Gastrocnemius medialis (tissue), 4 donors: ENCODE data around the gene ABCB9. TPM values are rescaled to one million over a fixed set of nuclear protein-coding genes. Genes with fewer than 3 reads are reported as not detected.

ENCODE experiments used
- ATAC-seq, 2 donors: fragments of 150-250 bp; one replicate each; pipeline ENCODE4 v1.9.1; 2016
- DNase-seq, 2 donors: peaks; one replicate each; pipeline ENCODE4 v3.0.0-alpha.2; 2019
- H3K27ac ChIP-seq, 4 donors: fragments of 200-600 bp; sonication (generic); 1 replicate in 1 of 4; 2 replicates in 3 of 4; pipeline ENCODE4 v1.5.1; 2016 to 2018; ENCODE audit warnings: mild to moderate bottlenecking in 2 of 4, moderate library complexity in 1 of 4
- H3K27me3 ChIP-seq, 3 donors: fragments of 200-600 bp; sonication (generic) in 2 of 3; 1 replicate in 1 of 3; 2 replicates in 2 of 3; pipeline versions ENCODE4 v1.5.1 to v1.6.0; 2016 to 2019; ENCODE audit warnings: mild to moderate bottlenecking in 1 of 3, moderate library complexity in 1 of 3
- H3K36me3 ChIP-seq, 2 donors: fragments of 200-600 bp; sonication (generic) in 1 of 2; one replicate each; pipeline ENCODE4 v1.5.1; 2017 to 2018
- H3K4me1 ChIP-seq, 2 donors: fragments of 200-600 bp; sonication (generic) in 1 of 2; one replicate each; pipeline ENCODE4 v1.5.1; 2016 to 2017; ENCODE audit warnings: mild to moderate bottlenecking in 2 of 2
- H3K4me3 ChIP-seq, 4 donors: fragments of 200-600 bp; sonication (generic) in 3 of 4; 1 replicate in 1 of 4; 2 replicates in 3 of 4; pipeline ENCODE4 v1.5.1; 2016 to 2019; ENCODE audit warnings: mild to moderate bottlenecking in 2 of 4
- H3K9me3 ChIP-seq, 3 donors: fragments of 200-600 bp; sonication (generic) in 2 of 3; 1 replicate in 1 of 3; 2 replicates in 2 of 3; pipeline ENCODE4 v1.5.1; 2016 to 2019
- CTCF ChIP-seq, 5 experiments: fragments of 450-650 bp in 3 of 5; fragments of 200-600 bp in 2 of 5; sonication (generic) in 2 of 5; IDR thresholded peaks in 4 of 5; conservative IDR thresholded peaks in 1 of 5; 1 replicate in 4 of 5; 2 replicates in 1 of 5; pipeline ENCODE4 v1.5.1; 2016 to 2019; ENCODE audit warnings: antibody characterized with exemption in 5 of 5, mild to moderate bottlenecking in 3 of 5, moderate library complexity in 3 of 5
- POLR2A ChIP-seq, 2 donors: fragments of 450-650 bp; IDR thresholded peaks; one replicate each; pipeline ENCODE4 v1.6.1; 2017; ENCODE audit warnings: antibody characterized with exemption in 2 of 2, mild to moderate bottlenecking in 2 of 2, moderate library complexity in 2 of 2
- in situ Hi-C, 4 donors: fragments of 200-750 bp; cut with MboI; loops; one replicate each; pipeline versions ENCODE4 v1.15.0 to v1.8.0; 2017; ENCODE audit warnings: low sequenced_read_pairs in 4 of 4
- intact Hi-C: fragments of 100-400 bp; cut with DNase I; formaldehyde crosslinking; loops from one replicate; pipeline ENCODE4 v1.15.1; 2023; ENCODE audit warnings: low total_unique reads
- total RNA-seq, 4 donors: library from RNA; depleted of rRNA; stranded (reverse); fragments of >200 nt; gene quantifications; one replicate each; pipeline versions ENCODE4 v1.1.0 to v1.2.3, GENCODE V29; 2016

Gene ABCB9
- total RNA-seq, 4 donors from 2014 or later: 0.53 to 1.5 (median 0.99) TPM

- DNase-seq: no peak
- Histone ChIP-seq H3K4me3 (no peak overlapping the region), H3K4me1 (no peaks in the 10 kb centered on the region), H3K9me3 (no peaks in the 10 kb centered on the region), H3K36me3 (peaks cover 0 to 7% of the 10 kb centered on the region in 2 donors), H3K27me3 (no peaks in the 10 kb centered on the region), H3K27ac (no peak overlapping the region)
- in situ Hi-C loops: no loop called here
- ATAC-seq: no peak
- no peak for TF ChIP-seq CTCF (IDR thresholded peaks at IDR 0.05 in 4 of 5, conservative IDR thresholded peaks at IDR 0.05 in 1 of 5)
- no peak for TF ChIP-seq POLR2A (IDR thresholded peaks at IDR 0.05)
- intact Hi-C loops: no loop called here
Measured at GRCh38 chr12:123010110-123010509, 43.8 kb upstream of the ABCB9 start.

- Histone ChIP-seq H3K27ac (no peak overlapping the region), H3K4me1 (no peaks in the 10 kb centered on the region), H3K27me3 (no peaks in the 10 kb centered on the region), H3K9me3 (no peaks in the 10 kb centered on the region), H3K36me3 (peaks cover 0 to 1% of the 10 kb centered on the region in 2 donors), H3K4me3 (no peak overlapping the region)
- intact Hi-C loops (no loop called here), in situ Hi-C loops (no loop called here)
- ATAC-seq (no peak), DNase-seq (no peak)
- no peak for TF ChIP-seq POLR2A (IDR thresholded peaks at IDR 0.05)
- TF ChIP-seq CTCF (IDR thresholded peaks at IDR 0.05 in 4 of 5, conservative IDR thresholded peaks at IDR 0.05 in 1 of 5): no peak
Measured at GRCh38 chr12:123006977-123007376, 40.7 kb upstream of the ABCB9 start.

DNA sequence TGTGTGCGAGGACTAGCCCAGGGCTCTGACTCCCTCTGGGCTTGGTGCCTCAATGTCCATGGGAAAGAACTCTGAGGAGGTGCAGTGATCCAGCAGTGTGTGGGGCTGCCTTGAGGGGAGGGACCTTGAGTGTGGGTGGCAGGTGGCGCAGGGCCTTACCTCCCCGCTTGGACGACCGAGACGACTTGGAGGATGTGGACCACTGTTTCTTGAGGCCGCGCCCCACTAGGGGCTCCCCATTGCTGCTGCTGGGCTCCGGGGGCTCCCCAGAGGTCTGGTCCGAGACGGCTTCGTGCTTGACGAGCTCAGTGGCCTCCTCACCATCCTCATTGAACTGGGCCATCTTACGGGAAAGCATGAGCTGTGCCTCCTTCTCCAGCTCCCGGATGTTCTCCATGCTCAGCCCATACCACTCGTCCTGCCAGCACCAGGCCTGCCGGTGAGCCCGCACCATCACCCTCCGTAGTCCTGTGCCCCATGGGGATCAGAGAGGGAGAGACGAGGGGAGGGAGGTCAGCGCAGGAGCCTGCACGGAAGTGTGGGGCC lies 38.9 kb upstream of the ABCB9 start:
- no peak for ATAC-seq
- intact Hi-C loops: no loop called here
- no peaks in the 10 kb centered on the region for H3K36me3 ChIP-seq
- no peak overlapping the region for H3K27ac ChIP-seq
- no peaks in the 10 kb centered on the region for H3K27me3 ChIP-seq
- in situ Hi-C loops: no loop called here
- DNase-seq: no peak
- no peaks in the 10 kb centered on the region for H3K4me1 ChIP-seq
- no peak for TF ChIP-seq CTCF (IDR thresholded peaks at IDR 0.05 in 4 of 5, conservative IDR thresholded peaks at IDR 0.05 in 1 of 5)
- TF ChIP-seq POLR2A (IDR thresholded peaks at IDR 0.05): no peak
- H3K4me3 ChIP-seq: no peak overlapping the region
- H3K9me3 ChIP-seq: no peaks in the 10 kb centered on the region

GRCh38 chr12:123004287-123004686 lies 38.0 kb upstream of the ABCB9 start:
- no peak for DNase-seq
- no peak overlapping the region for H3K27ac ChIP-seq
- no peaks in the 10 kb centered on the region for H3K27me3 ChIP-seq
- TF ChIP-seq POLR2A (IDR thresholded peaks at IDR 0.05) (no peak), CTCF (IDR thresholded peaks at IDR 0.05 in 4 of 5, conservative IDR thresholded peaks at IDR 0.05 in 1 of 5) (no peak)
- ATAC-seq: no peak
- no peaks in the 10 kb centered on the region for H3K36me3 ChIP-seq
- intact Hi-C loops: no loop called here
- peaks cover 5 to 8% of the 10 kb centered on the region in 2 donors for H3K4me1 ChIP-seq
- no peaks in the 10 kb centered on the region for H3K9me3 ChIP-seq
- in situ Hi-C loops: no loop called here
- no peak overlapping the region for H3K4me3 ChIP-seq

- H3K9me3 ChIP-seq: no peaks in the 10 kb centered on the region
- in situ Hi-C loops (no loop called here), intact Hi-C loops (no loop called here)
- no peak for DNase-seq
- H3K27ac ChIP-seq: no peak overlapping the region
- H3K36me3 ChIP-seq: no peaks in the 10 kb centered on the region
- ATAC-seq: no peak
- no peak for TF ChIP-seq CTCF (IDR thresholded peaks at IDR 0.05 in 4 of 5, conservative IDR thresholded peaks at IDR 0.05 in 1 of 5)
- TF ChIP-seq POLR2A (IDR thresholded peaks at IDR 0.05): no peak
- H3K4me1 ChIP-seq: peaks cover 5 to 18% of the 10 kb centered on the region in 2 donors
- no peaks in the 10 kb centered on the region for H3K27me3 ChIP-seq
- H3K4me3 ChIP-seq: no peak overlapping the region
Measured at GRCh38 chr12:123003257-123003656, 37.0 kb upstream of the ABCB9 start.
